ENCODE data around the gene SIN3A. TPM values are rescaled to one million over a fixed set of nuclear protein-coding genes. Genes with fewer than 3 reads are reported as not detected.
"Not testable (repeated sequence)": the region's sequence is repeated elsewhere in the genome, so short reads cannot be mapped to it uniquely, and the experiment has no call there.

The SIN3A gene
- total RNA-seq, 1 donor from 2014 or later: 96.4 TPM

DNA sequence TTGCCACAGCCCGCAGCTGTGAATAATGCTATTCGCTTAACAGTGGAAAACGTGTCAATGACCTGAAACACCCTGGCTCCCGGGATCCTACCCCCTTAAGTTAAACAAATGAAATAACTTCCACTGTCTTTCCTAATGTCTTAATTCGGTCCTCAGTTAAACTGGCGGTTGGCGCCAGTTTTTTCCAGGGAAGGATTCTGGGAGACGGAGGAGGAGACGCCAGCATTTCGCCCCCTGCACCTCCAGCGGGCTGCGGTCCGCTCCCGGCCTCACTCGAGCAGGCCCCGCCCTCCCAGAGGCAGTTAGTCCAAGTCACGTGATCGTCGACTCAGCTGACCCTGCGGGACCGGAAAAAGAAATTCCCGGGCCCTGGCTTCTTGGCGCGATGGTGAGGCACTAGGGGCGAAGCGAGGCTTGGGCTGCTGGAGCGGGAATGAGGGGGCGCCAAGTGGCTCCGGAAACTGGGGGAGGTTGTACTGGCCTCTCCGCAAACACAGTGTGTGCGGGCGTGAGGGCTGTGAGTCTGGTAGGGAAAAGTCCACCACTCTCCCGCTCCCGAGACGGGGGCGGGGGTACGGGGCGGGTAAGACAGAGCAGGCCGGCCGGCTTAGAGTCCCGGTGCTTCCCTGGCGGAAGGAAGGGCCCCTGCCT lies 115.7 kb downstream of the SIN3A start, which contains the start of gene COMMD4:
TSS of gene COMMD4 (plus strand) at position 359 of the 651 bp plus-strand sequence. CDS start at position 386, 27 bp downstream.
- Mint-ChIP-seq H3K4me3 (ENCODE audit: low read depth) (peak within 1 kb of the TSS; percentile 97), H3K4me1 (ENCODE audit: low read depth) (peaks cover 14% of the 10 kb centered on the region), H3K9me3 (ENCODE audit: low read depth) (no peaks in the 10 kb centered on the region), H3K27ac (peak within 1 kb of the TSS; percentile 99), H3K27me3 (peaks cover 3% of the 10 kb centered on the region), H3K36me3 (ENCODE audit: insufficient read depth) (no peaks in the 10 kb centered on the region)
- no peak for TF ChIP-seq CTCF (IDR thresholded peaks at IDR 0.05; ENCODE audit: unreplicated experiment)
- peak; percentile 94 for DNase-seq (ENCODE audit: low spot score, unreplicated experiment)

GRCh38 chr15:75335313-75335704 lies 116.2 kb downstream of the SIN3A start:
- Mint-ChIP-seq H3K36me3 (ENCODE audit: insufficient read depth) (no peaks in the 10 kb centered on the region), H3K4me1 (ENCODE audit: low read depth) (peaks cover 14% of the 10 kb centered on the region), H3K27me3 (peaks cover 3% of the 10 kb centered on the region), H3K4me3 (ENCODE audit: low read depth) (peak overlapping the region; percentile 97), H3K27ac (peak overlapping the region; percentile 99), H3K9me3 (ENCODE audit: low read depth) (no peaks in the 10 kb centered on the region)
- no peak for TF ChIP-seq CTCF (IDR thresholded peaks at IDR 0.05; ENCODE audit: unreplicated experiment)
- no peak for DNase-seq (ENCODE audit: low spot score, unreplicated experiment)

DNA sequence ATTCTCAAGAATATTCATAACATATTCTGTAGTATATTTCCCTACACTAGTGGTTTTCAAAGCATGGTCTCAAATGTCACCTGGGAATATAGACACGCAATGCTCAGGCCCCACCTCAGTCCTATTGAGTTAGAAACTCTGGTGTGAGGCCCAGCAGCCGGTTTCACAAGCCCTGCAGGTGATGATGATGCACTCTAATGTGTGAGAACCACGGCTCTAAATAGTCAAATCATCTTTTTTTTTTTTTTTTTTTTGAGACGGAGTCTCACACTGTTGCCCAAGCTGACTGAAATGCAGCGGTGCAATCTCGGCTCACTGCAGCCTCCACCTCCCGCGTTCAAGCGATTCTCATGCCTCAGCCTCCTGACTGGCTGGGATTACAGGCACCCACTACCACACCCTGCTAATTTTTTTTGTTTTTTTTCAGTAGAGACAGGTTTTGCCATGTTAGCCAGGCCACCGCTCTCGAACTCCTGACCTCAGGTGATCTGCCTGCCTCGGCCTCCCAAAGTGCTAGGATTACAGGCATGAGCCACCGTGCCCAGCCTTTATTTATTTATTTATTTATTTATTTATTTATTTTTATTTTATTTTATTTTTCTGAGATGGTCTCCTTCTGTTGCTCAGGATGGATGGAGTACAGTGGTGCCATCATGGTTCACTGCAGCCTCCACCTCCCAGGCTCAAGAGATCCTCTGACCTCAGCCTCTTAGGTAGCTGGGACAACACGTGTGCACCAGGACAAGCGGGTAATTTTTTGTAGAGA lies 117.7 kb downstream of the SIN3A start:
- H3K9me3 Mint-ChIP-seq (ENCODE audit: low read depth); H3K27me3 Mint-ChIP-seq; H3K36me3 Mint-ChIP-seq (ENCODE audit: insufficient read depth); DNase-seq (ENCODE audit: low spot score, unreplicated experiment); H3K4me3 Mint-ChIP-seq (ENCODE audit: low read depth); H3K27ac Mint-ChIP-seq: not testable (repeated sequence)
- peaks cover 14% of the 10 kb centered on the region for H3K4me1 Mint-ChIP-seq (ENCODE audit: low read depth)

GRCh38 chr15:75332093-75332492 lies 119.4 kb downstream of the SIN3A start:
- H3K4me1 Mint-ChIP-seq (ENCODE audit: low read depth): peaks cover 14% of the 10 kb centered on the region
- not testable (repeated sequence) for H3K36me3 Mint-ChIP-seq (ENCODE audit: insufficient read depth); H3K9me3 Mint-ChIP-seq (ENCODE audit: low read depth); H3K4me3 Mint-ChIP-seq (ENCODE audit: low read depth); H3K27me3 Mint-ChIP-seq; H3K27ac Mint-ChIP-seq; DNase-seq (ENCODE audit: low spot score, unreplicated experiment)

- TF ChIP-seq CTCF (IDR thresholded peaks at IDR 0.05; ENCODE audit: unreplicated experiment): no peak
- H3K27ac Mint-ChIP-seq: no peak overlapping the region
- DNase-seq (ENCODE audit: low spot score, unreplicated experiment): no peak
- peaks cover 7% of the 10 kb centered on the region for H3K27me3 Mint-ChIP-seq
- no peaks in the 10 kb centered on the region for H3K9me3 Mint-ChIP-seq (ENCODE audit: low read depth)
- no peaks in the 10 kb centered on the region for H3K4me1 Mint-ChIP-seq (ENCODE audit: low read depth)
- no peaks in the 10 kb centered on the region for H3K36me3 Mint-ChIP-seq (ENCODE audit: insufficient read depth)
- H3K4me3 Mint-ChIP-seq (ENCODE audit: low read depth): no peak overlapping the region
Observed at GRCh38 chr15:75329571-75329970, 121.9 kb downstream of the SIN3A start.

DNA sequence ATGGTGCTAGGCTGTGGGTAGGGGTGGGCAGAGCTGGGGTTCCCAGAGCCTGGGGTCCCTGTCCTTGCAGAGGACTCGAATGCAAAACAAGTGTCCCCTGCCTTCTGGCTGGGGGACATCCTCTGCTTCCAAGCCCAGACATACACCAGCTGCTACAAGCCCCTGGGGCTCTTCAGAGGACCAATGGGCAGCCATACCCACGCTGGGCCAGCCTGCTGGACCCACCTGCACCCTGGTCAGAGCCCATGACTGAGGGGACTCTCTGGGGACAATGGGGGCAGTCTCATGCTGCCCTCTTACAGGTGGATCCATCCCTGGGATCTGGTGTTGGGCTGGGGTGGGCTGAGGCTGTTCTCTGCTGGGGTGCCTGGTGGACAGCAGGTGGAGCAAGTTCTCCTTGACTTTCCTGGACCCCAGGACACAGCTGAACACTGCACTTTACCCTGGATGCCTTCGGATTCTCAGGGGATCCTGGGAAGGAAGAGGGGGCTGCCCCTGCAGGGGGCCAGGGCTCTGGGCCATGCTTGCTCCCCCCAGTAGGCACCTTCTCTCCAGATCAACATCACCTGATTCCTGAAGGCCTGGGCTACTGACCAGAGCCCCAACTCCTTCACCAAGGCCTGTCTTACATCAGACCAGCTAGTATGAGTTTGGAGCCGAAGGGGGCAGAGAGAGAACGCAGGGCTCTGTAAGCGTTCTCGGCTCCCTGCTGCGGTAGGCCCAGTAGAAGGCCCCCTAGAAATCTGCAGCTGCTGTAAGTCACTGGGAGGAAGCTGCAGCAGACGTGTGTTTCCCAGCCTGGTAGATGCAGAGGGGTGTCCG lies 122.8 kb downstream of the SIN3A start:
- Mint-ChIP-seq H3K36me3 (ENCODE audit: insufficient read depth) (no peaks in the 10 kb centered on the region), H3K4me3 (ENCODE audit: low read depth) (no peak overlapping the region), H3K9me3 (ENCODE audit: low read depth) (no peaks in the 10 kb centered on the region), H3K27me3 (peaks cover 7% of the 10 kb centered on the region), H3K27ac (no peak overlapping the region), H3K4me1 (ENCODE audit: low read depth) (peaks cover 4% of the 10 kb centered on the region)
- TF ChIP-seq CTCF (IDR thresholded peaks at IDR 0.05; ENCODE audit: unreplicated experiment): no peak
- no peak for DNase-seq (ENCODE audit: low spot score, unreplicated experiment)
